GM23248 (cell line): ENCODE results near the gene PRSS22. TPM values are rescaled to one million over a fixed set of nuclear protein-coding genes. Genes with fewer than 3 reads are reported as not detected.

ENCODE experiments used
- DNase-seq: peaks from one replicate; pipeline ENCODE4 v3.0.0-alpha.2; 2015
- H2AFZ ChIP-seq: fragments of 200-600 bp; sonication (generic); 2 replicates; pipeline ENCODE4 v1.6.1; 2016; ENCODE audit warnings: antibody characterized with exemption
- H3F3A ChIP-seq: fragments of 200-600 bp; sonication (generic); 2 replicates; pipeline ENCODE4 v1.6.1; 2016; ENCODE audit warnings: mild to moderate bottlenecking, antibody characterized with exemption, mixed run types; ENCODE audit not compliant: insufficient read depth
- H3K27ac ChIP-seq: fragments of 200-600 bp; sonication (generic); 2 replicates; pipeline ENCODE4 v1.5.1; 2016; ENCODE audit warnings: mild to moderate bottlenecking
- H3K27me3 ChIP-seq: fragments of 200-600 bp; sonication (generic); replicated peaks from 2 replicates; pipeline ENCODE4 v1.6.1; 2016; ENCODE audit warnings: mild to moderate bottlenecking; ENCODE audit not compliant: insufficient read depth
- H3K36me3 ChIP-seq: fragments of 200-600 bp; sonication (generic); 2 replicates; pipeline ENCODE4 v1.6.1; 2016; ENCODE audit warnings: low read depth, mild to moderate bottlenecking
- H3K4me1 ChIP-seq: fragments of 200-600 bp; sonication (generic); 2 replicates; pipeline ENCODE4 v1.6.1; 2016; ENCODE audit warnings: mild to moderate bottlenecking; ENCODE audit not compliant: insufficient read depth
- H3K4me2 ChIP-seq: fragments of 200-600 bp; sonication (generic); one replicate; pipeline ENCODE4 v1.6.1; 2016; ENCODE audit warnings: mild to moderate bottlenecking; ENCODE audit not compliant: unreplicated experiment
- H3K4me3 ChIP-seq: fragments of 200-600 bp; sonication (generic); 2 replicates; pipeline ENCODE4 v1.5.1; 2016; ENCODE audit warnings: mild to moderate bottlenecking
- H3K79me2 ChIP-seq: fragments of 200-600 bp; sonication (generic); 2 replicates; pipeline ENCODE4 v1.6.1; 2016; ENCODE audit warnings: mild to moderate bottlenecking; ENCODE audit not compliant: insufficient read depth
- H3K9ac ChIP-seq: fragments of 200-600 bp; sonication (generic); 2 replicates; pipeline ENCODE4 v1.6.1; 2016; ENCODE audit warnings: mild to moderate bottlenecking
- H3K9me2 ChIP-seq: fragments of 200-600 bp; sonication (generic); 2 replicates; pipeline ENCODE4 v1.6.1; 2016; ENCODE audit warnings: mixed run types, mild to moderate bottlenecking, moderate library complexity; ENCODE audit not compliant: insufficient read depth
- H3K9me3 ChIP-seq: fragments of 200-600 bp; sonication (generic); one replicate; pipeline ENCODE4 v1.6.1; 2017; ENCODE audit warnings: low read depth
- H4K20me1 ChIP-seq: fragments of 200-600 bp; sonication (generic); 2 replicates; pipeline ENCODE4 v1.6.0; 2016; ENCODE audit not compliant: insufficient read depth
- EZH2 ChIP-seq: fragments of 200-600 bp; sonication (generic); IDR thresholded peaks from 2 replicates; pipeline ENCODE4 v1.6.1; 2018; ENCODE audit warnings: antibody characterized with exemption, mild to moderate bottlenecking; ENCODE audit not compliant: insufficient read depth, poor library complexity, severe bottlenecking
- EZH2phosphoT487 ChIP-seq: fragments of 200-600 bp; sonication (generic); IDR thresholded peaks from 2 replicates; pipeline ENCODE4 v1.6.1; 2018; ENCODE audit warnings: antibody characterized with exemption, moderate library complexity, mild to moderate bottlenecking, low read depth; ENCODE audit not compliant: insufficient read depth
- WGBS, 2 experiments: methylation state at CpG; one replicate each; pipeline ENCODE4 v1.1.6; 2015 to 2017; ENCODE audit warnings: low lambda C conversion rate in 2 of 2, low coverage in 1 of 2; ENCODE audit errors: missing lambda C conversion rate in 2 of 2; 5-methylcytosine and 5-hydroxymethylcytosine counted together
- in situ Hi-C: fragments of 300-500 bp; cut with MboI; formaldehyde crosslinking; loops from 2 replicates; pipeline ENCODE4 v1.15.0; 2020
- polyA plus RNA-seq: library from polyadenylated mRNA; unstranded; fragments of >200 nt; fragmentation: Nextera tagmentation; extraction: Ambion mirVana; gene quantifications from 2 replicates; pipeline ENCODE4 v1.2.1, GENCODE V29; 2016
- total RNA-seq: library from RNA; depleted of rRNA; stranded (reverse); fragments of >200 nt; shearing (Covaris generic); gene quantifications from 2 replicates; pipeline ENCODE4 v1.2.3, GENCODE V29; 2014

The PRSS22 gene
- total and polyA plus RNA-seq, 2 experiments from 2014 or later, result not detected

GRCh38 chr16:2848933-2849725, 8.8 kb downstream of the PRSS22 start:
- Histone ChIP-seq H4K20me1 (no peaks in the 10 kb centered on the region), H3K9ac (no peak overlapping the region), H3F3A (peaks cover 12% of the 10 kb centered on the region), H3K36me3 (no peaks in the 10 kb centered on the region), H3K4me1 (peaks cover 10% of the 10 kb centered on the region; the same call in 1 of the 2 replicates), H3K4me2 (no peak overlapping the region), H3K9me3 (no peaks in the 10 kb centered on the region), H3K27me3 (no peaks in the 10 kb centered on the region), H3K79me2 (no peaks in the 10 kb centered on the region), H3K4me3 (no peak overlapping the region), H3K27ac (no peak overlapping the region), H3K9me2 (no peaks in the 10 kb centered on the region), H2AFZ (no peak overlapping the region)
- WGBS, 2 experiments, result 67 to 69% methylated on average over 16 of the region's 16 CpGs
- in situ Hi-C loops, result no loop called here
- TF ChIP-seq EZH2 (no peak), EZH2phosphoT487 (no peak)
- DNase-seq, result no peak

- TF ChIP-seq EZH2phosphoT487, result no peak
- TF ChIP-seq EZH2, result no peak
- peak; percentile 81 for DNase-seq
- in situ Hi-C loops, result no loop called here
- Histone ChIP-seq H2AFZ (no peak overlapping the region), H4K20me1 (no peaks in the 10 kb centered on the region), H3K27me3 (no peaks in the 10 kb centered on the region), H3K9me3 (no peaks in the 10 kb centered on the region), H3K9me2 (no peaks in the 10 kb centered on the region), H3F3A (peaks cover 12% of the 10 kb centered on the region), H3K9ac (no peak overlapping the region), H3K4me3 (no peak overlapping the region), H3K79me2 (no peaks in the 10 kb centered on the region), H3K4me2 (no peak overlapping the region), H3K36me3 (no peaks in the 10 kb centered on the region), H3K4me1 (peaks cover 10% of the 10 kb centered on the region; the same call in 1 of the 2 replicates), H3K27ac (no peak overlapping the region)
- WGBS, 2 experiments, result 13 to 25% methylated on average over 3 of the region's 3 CpGs
Measured at GRCh38 chr16:2846511-2847310, 11.3 kb downstream of the PRSS22 start.

GRCh38 chr16:2845116-2845515, 12.9 kb downstream of the PRSS22 start:
- Histone ChIP-seq H3K4me3 (no peak overlapping the region), H3K79me2 (no peaks in the 10 kb centered on the region), H4K20me1 (no peaks in the 10 kb centered on the region), H3K4me2 (no peak overlapping the region), H3K9me2 (no peaks in the 10 kb centered on the region), H3K9me3 (no peaks in the 10 kb centered on the region), H3K36me3 (no peaks in the 10 kb centered on the region), H3F3A (peaks cover 12% of the 10 kb centered on the region), H2AFZ (no peak overlapping the region), H3K27me3 (no peaks in the 10 kb centered on the region), H3K4me1 (peaks cover 10% of the 10 kb centered on the region; the same call in 1 of the 2 replicates), H3K9ac (no peak overlapping the region), H3K27ac (no peak overlapping the region)
- 65 to 75% methylated on average over 5 of the region's 5 CpGs for WGBS, 2 experiments
- in situ Hi-C loops, result no loop called here
- no peak for DNase-seq
- TF ChIP-seq EZH2 (no peak), EZH2phosphoT487 (no peak)

- Histone ChIP-seq H3F3A (peaks cover 15% of the 10 kb centered on the region), H2AFZ (no peak overlapping the region), H3K36me3 (no peaks in the 10 kb centered on the region), H3K9me2 (no peaks in the 10 kb centered on the region), H3K9me3 (no peaks in the 10 kb centered on the region), H3K4me3 (no peak overlapping the region), H4K20me1 (no peaks in the 10 kb centered on the region), H3K27ac (no peak overlapping the region), H3K27me3 (no peaks in the 10 kb centered on the region), H3K79me2 (no peaks in the 10 kb centered on the region), H3K9ac (no peak overlapping the region), H3K4me1 (peaks cover 10% of the 10 kb centered on the region; the same call in 1 of the 2 replicates), H3K4me2 (no peak overlapping the region)
- TF ChIP-seq EZH2 (no peak), EZH2phosphoT487 (no peak)
- WGBS, 2 experiments, result 83 to 84% methylated on average over 8 of the region's 8 CpGs
- in situ Hi-C loops, result no loop called here
- DNase-seq, result no peak
Measured at GRCh38 chr16:2843526-2843925, 14.4 kb downstream of the PRSS22 start.
